Measurements from ENCODE around the gene PMP22. TPM values are rescaled to one million over a fixed set of nuclear protein-coding genes. Genes with fewer than 3 reads are reported as not detected.

Gene PMP22
- total RNA-seq, 1 experiment from 2014 or later = 28.7 TPM

- ChIA-PET RAD21 (ENCODE audit: low non-redundant PET in 1 of 2, low total read pairs in 2 of 2, uncharacterized antibody in 2 of 2, unreplicated experiment in 2 of 2) (no interaction called here), POLR2A (no interaction called here), CTCF (no interaction called here)
- no peak for ATAC-seq
- Histone ChIP-seq H2AFZ (ENCODE audit: low read depth, low read length, poor library complexity, severe bottlenecking) (no peak overlapping the region), H3K36me3 (ENCODE audit: control insufficient read depth in 1 of 2, insufficient read depth in 2 of 2, low read length in 2 of 2) (no peaks in the 10 kb centered on the region), H3K79me2 (ENCODE audit: insufficient read depth, low read length) (no peaks in the 10 kb centered on the region), H3K27me3 (ENCODE audit: insufficient read depth, low read length) (no peaks in the 10 kb centered on the region), H3K4me1 (ENCODE audit: control insufficient read depth in 1 of 2, insufficient read depth in 2 of 2, low read length in 2 of 2) (peaks cover 0 to 4% of the 10 kb centered on the region in 2 experiments; a peak in 2 of 4 replicates), H3K27ac (ENCODE audit: low read depth, low read length) (no peak overlapping the region), H3K9me3 (ENCODE audit: control insufficient read depth in 1 of 2, insufficient read depth in 1 of 2, low read depth in 1 of 2, low read length in 2 of 2) (no peaks in the 10 kb centered on the region), H3K4me2 (ENCODE audit: low read length) (no peak overlapping the region), H3K4me3 (replicated peaks in 1 of 2; ENCODE audit: low read depth in 1 of 2, low read length in 2 of 2) (no peak overlapping the region), H3K9me2 (ENCODE audit: insufficient read depth) (no peaks in the 10 kb centered on the region), H4K20me1 (ENCODE audit: insufficient read depth) (no peaks in the 10 kb centered on the region), H3K9ac (ENCODE audit: low read length) (no peak overlapping the region)
- no peak for DNase-seq (ENCODE audit: low read depth, low spot score)
- no peak for TF ChIP-seq EZH2phosphoT487 (IDR thresholded peaks at IDR 0.05; ENCODE audit: borderline replicate concordance)
- no peak for TF ChIP-seq ZBTB33 (IDR thresholded peaks at IDR 0.05; ENCODE audit: extremely low read depth, insufficient replicate concordance, low read length)
- TF ChIP-seq ZFX (IDR thresholded peaks at IDR 0.05) = no peak
- TF ChIP-seq YY1 (IDR thresholded peaks at IDR 0.05; ENCODE audit: extremely low read depth, insufficient replicate concordance, low read depth, low read length) = no peak
- TF ChIP-seq TCF7L2 (IDR thresholded peaks at IDR 0.05; ENCODE audit: borderline replicate concordance, extremely low read depth, insufficient read depth, insufficient read length) = no peak
- no peak for TF ChIP-seq REST (IDR thresholded peaks at IDR 0.05; ENCODE audit: low read depth)
- no peak for TF ChIP-seq ELF1 (IDR thresholded peaks at IDR 0.05; ENCODE audit: borderline replicate concordance, low read depth)
- no TSS peak for BruUV-seq (replicated peaks)
- intact Hi-C loops (cut with micrococcal nuclease) = no loop called here
These were observed 5.7 kb upstream of the PMP22 start for GRCh38 chr17:15270628-15271381.

Data from HCT116 (cell line).